ENCODE data around the gene TMEM115.

TMEM115 gene

DNA sequence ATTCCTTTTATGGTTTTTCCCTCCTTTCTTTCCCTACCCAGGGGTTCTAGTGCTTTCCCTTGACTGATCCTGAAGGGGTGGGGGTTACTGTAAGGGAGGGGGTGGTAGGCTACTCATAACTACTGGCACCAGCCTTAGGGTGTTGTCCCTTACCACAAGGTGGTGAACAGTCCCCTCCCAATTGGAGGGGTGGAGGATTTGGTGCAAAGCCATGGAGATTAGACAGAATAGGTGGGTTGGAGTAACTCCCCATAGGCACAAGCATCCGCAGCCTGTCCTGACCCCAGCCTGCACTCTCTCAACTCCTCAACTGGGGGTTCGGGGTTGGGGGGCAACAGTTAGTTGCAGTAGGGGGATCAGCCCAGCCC, 34.2 kb downstream of the TMEM115 start:
- no peak overlapping the region for H3K27ac Mint-ChIP-seq
- H3K4me3 Mint-ChIP-seq: no peak overlapping the region

GRCh38 chr3:50324351-50325112, 34.8 kb downstream of the TMEM115 start:
- ATAC-seq (replicated peaks): peak; percentile 35 to 38
- no peak overlapping the region for H3K27ac Mint-ChIP-seq
- H3K9me3 Mint-ChIP-seq: no peaks in the 10 kb centered on the region
- peak; percentile 60 for DNase-seq
- peaks cover 16 to 35% of the 10 kb centered on the region in 2 donors for H3K36me3 Mint-ChIP-seq
- H3K27me3 Mint-ChIP-seq: no peaks in the 10 kb centered on the region
- peaks cover 27 to 89% of the 10 kb centered on the region in 2 donors for H3K4me1 Mint-ChIP-seq
- H3K4me3 Mint-ChIP-seq: no peak overlapping the region

More for the DNA sequence above, 34.2 kb downstream of the TMEM115 start:
- H3K4me1 Mint-ChIP-seq: peaks cover 28 to 89% of the 10 kb centered on the region in 2 donors
- H3K36me3 Mint-ChIP-seq: peaks cover 20 to 39% of the 10 kb centered on the region in 2 donors
- no peaks in the 10 kb centered on the region for H3K27me3 Mint-ChIP-seq
- no peak for DNase-seq
- ATAC-seq (replicated peaks): no peak
- no peaks in the 10 kb centered on the region for H3K9me3 Mint-ChIP-seq

DNA sequence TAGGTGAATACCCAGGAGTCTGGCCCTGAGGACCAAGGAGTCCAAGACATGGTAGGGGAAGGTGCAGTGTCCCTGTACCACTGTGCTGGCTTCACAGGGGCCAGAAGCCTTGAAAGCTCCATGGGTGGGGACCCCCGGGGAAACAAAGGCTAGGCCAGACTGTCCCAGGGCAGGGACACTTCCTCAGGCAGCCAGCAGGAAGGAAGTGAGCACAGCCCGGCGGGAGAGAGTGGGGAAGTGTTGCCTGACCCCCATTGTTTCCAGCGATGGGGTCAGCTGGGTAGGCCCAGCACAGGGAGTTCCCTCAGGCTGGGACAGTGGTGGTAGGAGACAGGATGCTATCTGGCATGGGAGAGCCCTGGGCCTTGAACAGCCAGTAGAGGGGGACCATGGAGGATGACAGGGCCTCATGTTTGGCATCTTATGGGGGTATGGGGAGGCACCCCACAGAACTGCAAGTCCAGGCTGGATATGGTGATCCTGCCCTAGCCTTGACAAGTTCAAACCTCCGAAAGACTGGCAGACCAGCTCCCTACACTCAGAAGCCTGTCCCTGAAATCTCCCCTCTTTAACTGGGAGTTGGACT, 35.6 kb downstream of the TMEM115 start:
- Mint-ChIP-seq H3K27ac (peak overlapping the region; percentile 65), H3K27me3 (no peaks in the 10 kb centered on the region), H3K9me3 (no peaks in the 10 kb centered on the region), H3K4me3 (no peak overlapping the region), H3K4me1 (peaks cover 34 to 90% of the 10 kb centered on the region in 2 donors), H3K36me3 (peaks cover 17 to 42% of the 10 kb centered on the region in 2 donors)
- ATAC-seq (replicated peaks) (no peak), DNase-seq (no peak)

GRCh38 chr3:50323092-50323600, 36.2 kb downstream of the TMEM115 start:
- Mint-ChIP-seq H3K9me3 (no peaks in the 10 kb centered on the region), H3K27ac (peak overlapping the region; percentile 65), H3K36me3 (peaks cover 17 to 42% of the 10 kb centered on the region in 2 donors), H3K27me3 (no peaks in the 10 kb centered on the region), H3K4me1 (peaks cover 37 to 90% of the 10 kb centered on the region in 2 donors), H3K4me3 (peak overlapping the region in 1 of 2 donors; percentile 39)
- DNase-seq (no peak), ATAC-seq (replicated peaks) (no peak)

GRCh38 chr3:50322386-50323091, 36.8 kb downstream of the TMEM115 start, which contains the start of gene HYAL2:
TSS of gene HYAL2 (minus strand) at chr3:50322745. CDS start at chr3:50320489, 2,256 bp downstream.
- Mint-ChIP-seq H3K4me1 (peaks cover 37 to 89% of the 10 kb centered on the region in 2 donors), H3K27ac (peak within 1 kb of the TSS; percentile 99), H3K36me3 (peaks cover 20 to 42% of the 10 kb centered on the region in 2 donors), H3K4me3 (peak within 1 kb of the TSS; percentile 84 to 90), H3K9me3 (no peaks in the 10 kb centered on the region), H3K27me3 (no peaks in the 10 kb centered on the region)
- no peak for ATAC-seq (replicated peaks)
- no peak for DNase-seq

GRCh38 chr3:50322115-50322385, 37.3 kb downstream of the TMEM115 start:
- Mint-ChIP-seq H3K27me3 (no peaks in the 10 kb centered on the region), H3K4me1 (peaks cover 39 to 84% of the 10 kb centered on the region in 2 donors), H3K9me3 (no peaks in the 10 kb centered on the region), H3K36me3 (peaks cover 20 to 42% of the 10 kb centered on the region in 2 donors), H3K27ac (no peak overlapping the region), H3K4me3 (peak overlapping the region; percentile 84 to 90)
- DNase-seq (no peak), ATAC-seq (replicated peaks) (no peak)

DNA sequence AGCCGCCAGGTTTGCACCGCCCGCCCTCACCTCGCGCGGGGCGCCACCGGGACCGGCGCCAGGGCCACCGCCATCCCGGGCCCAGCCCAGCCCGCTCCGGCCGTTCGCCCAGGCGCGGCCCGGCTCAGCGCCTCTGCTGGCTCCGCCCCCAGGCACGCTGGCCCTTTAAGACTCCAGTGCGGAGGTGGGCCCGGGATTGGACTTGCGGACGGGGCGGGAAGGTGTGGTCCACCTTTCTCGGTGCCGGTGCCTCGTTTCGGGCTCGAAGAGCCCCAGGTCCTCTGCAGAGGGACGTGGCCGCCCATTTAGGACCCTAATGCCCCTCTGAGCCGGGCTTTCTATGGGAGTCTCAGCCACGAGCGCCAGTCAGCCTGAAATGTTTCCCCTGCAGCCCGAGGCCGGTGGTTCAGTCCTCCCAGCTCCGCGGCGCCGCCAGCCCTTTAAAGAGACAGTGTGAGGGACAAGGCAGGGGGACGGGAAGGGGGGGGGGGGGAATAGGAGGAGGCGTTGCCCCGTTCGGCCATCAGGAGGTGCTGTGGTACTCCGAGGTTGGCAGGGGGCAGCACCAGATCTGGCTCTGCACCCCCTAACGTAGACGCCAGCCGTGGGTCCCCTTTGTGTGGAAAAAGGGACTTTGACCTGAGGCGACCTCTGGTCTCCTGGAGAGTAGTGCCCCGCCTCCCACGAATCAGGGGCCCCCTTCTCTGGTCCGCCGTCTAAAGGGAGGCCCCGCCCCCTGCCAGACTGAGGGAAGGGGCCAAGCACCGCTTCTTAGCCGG, 37.8 kb downstream of the TMEM115 start:
- Mint-ChIP-seq H3K27me3 (no peaks in the 10 kb centered on the region), H3K4me1 (peaks cover 40 to 83% of the 10 kb centered on the region in 2 donors), H3K9me3 (no peaks in the 10 kb centered on the region), H3K27ac (peak overlapping the region; percentile 99), H3K4me3 (peak overlapping the region; percentile 84 to 90), H3K36me3 (peaks cover 25 to 45% of the 10 kb centered on the region in 2 donors)
- peak; percentile 83 to 89 for ATAC-seq (replicated peaks)
- peak; percentile 82 for DNase-seq

DNA sequence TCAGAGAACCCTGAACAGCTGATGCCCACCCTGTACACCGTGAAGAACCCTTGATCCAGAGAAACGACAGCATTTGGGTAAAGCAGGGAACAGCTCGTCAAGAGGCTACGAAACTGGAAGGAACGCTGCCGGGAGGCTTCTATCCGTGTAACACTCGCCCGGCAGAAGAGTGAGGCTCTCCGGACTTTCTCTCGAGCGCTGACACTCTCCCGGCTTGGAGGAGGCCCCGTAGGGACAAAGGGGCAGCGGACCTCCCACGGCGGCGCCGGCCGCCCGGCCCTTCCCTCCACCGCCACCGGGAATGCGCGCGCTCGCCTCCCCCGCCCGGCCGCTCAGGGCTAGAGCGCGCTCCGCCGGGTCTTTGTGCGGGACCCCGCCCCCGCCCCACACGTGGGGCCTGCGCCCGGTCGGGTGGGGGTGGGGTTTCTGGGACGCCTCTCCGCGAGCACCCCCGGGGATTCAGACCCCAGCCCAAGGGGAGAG, 38.4 kb downstream of the TMEM115 start:
- H3K27ac Mint-ChIP-seq: peak overlapping the region; percentile 87
- peaks cover 44 to 82% of the 10 kb centered on the region in 2 donors for H3K4me1 Mint-ChIP-seq
- peak overlapping the region; percentile 86 to 90 for H3K4me3 Mint-ChIP-seq
- peak; percentile 66 to 72 for ATAC-seq (replicated peaks)
- H3K27me3 Mint-ChIP-seq: no peaks in the 10 kb centered on the region
- DNase-seq: no peak
- H3K36me3 Mint-ChIP-seq: peaks cover 26 to 46% of the 10 kb centered on the region in 2 donors
- no peaks in the 10 kb centered on the region for H3K9me3 Mint-ChIP-seq

DNA sequence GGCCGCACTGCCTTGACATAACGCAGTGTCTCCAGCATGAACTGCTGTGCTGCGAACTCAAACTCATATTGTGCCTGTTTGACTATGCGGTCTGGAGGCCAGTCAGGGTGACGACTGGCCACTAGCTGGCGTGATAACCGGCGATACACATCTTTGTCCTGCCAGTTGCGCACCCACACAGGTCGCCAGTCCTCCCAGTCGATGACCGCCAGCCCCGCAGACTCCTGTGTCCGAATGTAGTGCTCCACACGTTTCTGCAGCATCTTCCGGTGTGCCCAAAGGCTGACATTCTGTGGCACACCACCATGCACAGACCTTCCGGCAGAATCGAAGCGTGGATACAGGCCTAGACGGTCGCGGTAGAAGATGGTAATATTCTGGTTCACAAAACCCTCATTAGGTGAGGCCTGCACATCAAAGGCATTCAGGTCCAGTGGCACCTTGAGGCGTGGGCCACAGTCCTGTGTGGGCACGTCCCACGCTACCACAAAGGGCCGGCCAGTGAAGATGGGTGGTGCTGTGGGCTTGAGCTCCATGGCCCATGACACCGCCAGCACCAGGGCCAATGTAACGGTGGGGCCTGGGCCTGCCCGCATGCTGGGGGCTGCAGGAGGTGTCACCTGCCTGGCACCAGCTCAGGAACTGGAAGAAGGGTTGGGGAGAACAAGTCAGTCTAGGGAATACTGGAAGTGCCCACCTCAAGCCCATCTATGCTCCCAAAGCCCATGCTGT, 39.3 kb downstream of the TMEM115 start:
- Mint-ChIP-seq H3K4me1 (peaks cover 44 to 77% of the 10 kb centered on the region in 2 donors), H3K4me3 (peak overlapping the region; percentile 86 to 90), H3K27me3 (no peaks in the 10 kb centered on the region), H3K9me3 (no peaks in the 10 kb centered on the region), H3K36me3 (peaks cover 24 to 45% of the 10 kb centered on the region in 2 donors), H3K27ac (peak overlapping the region; percentile 62)
- ATAC-seq (replicated peaks) (no peak), DNase-seq (no peak)

DNA sequence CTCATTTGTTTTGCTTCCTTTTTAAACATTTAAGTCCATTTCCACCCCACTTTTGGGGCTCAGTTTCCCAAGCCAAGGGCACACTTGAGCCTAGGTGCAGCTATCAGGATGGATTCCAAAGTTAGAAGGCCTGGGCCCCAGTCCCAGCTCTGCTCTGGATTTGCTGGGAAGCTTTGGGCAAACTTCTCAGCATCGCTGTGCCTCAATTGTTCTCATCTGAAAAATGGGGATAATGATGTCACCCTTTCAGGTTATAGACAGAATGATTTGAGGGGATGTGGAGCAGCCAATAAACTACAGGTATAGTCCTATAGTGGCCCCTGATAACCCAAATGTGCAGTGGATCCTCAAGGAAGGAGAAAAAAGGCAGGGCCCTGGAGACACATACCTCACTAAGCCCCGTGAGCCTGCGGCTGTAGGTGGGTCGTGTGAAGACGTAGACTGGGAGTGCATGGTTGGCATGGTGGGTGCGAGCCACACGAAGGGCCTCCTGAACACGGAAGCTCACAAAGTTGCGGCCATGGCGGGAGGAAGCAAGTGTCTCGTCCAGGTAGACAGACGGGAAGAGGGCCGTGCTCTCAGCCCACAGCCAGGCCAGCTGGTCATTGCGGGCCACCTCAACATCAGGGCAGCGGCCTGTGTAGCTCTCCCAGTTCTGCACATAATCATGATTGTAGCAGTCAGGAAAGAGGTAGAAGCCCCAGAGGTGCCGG, 40.0 kb downstream of the TMEM115 start:
- Mint-ChIP-seq H3K27ac (no peak overlapping the region), H3K27me3 (no peaks in the 10 kb centered on the region), H3K4me3 (peak overlapping the region in 1 of 2 donors; percentile 27), H3K4me1 (peaks cover 43 to 71% of the 10 kb centered on the region in 2 donors), H3K9me3 (no peaks in the 10 kb centered on the region), H3K36me3 (peaks cover 21 to 41% of the 10 kb centered on the region in 2 donors)
- ATAC-seq (replicated peaks) (no peak), DNase-seq (no peak)

GRCh38 chr3:50318615-50319014, 40.7 kb downstream of the TMEM115 start:
- no peak overlapping the region for H3K4me3 Mint-ChIP-seq
- no peak for DNase-seq
- no peak for ATAC-seq (replicated peaks)
- H3K9me3 Mint-ChIP-seq: no peaks in the 10 kb centered on the region
- no peaks in the 10 kb centered on the region for H3K27me3 Mint-ChIP-seq
- H3K36me3 Mint-ChIP-seq: peaks cover 21 to 36% of the 10 kb centered on the region in 2 donors
- H3K27ac Mint-ChIP-seq: no peak overlapping the region
- H3K4me1 Mint-ChIP-seq: peaks cover 41 to 64% of the 10 kb centered on the region in 2 donors

DNA sequence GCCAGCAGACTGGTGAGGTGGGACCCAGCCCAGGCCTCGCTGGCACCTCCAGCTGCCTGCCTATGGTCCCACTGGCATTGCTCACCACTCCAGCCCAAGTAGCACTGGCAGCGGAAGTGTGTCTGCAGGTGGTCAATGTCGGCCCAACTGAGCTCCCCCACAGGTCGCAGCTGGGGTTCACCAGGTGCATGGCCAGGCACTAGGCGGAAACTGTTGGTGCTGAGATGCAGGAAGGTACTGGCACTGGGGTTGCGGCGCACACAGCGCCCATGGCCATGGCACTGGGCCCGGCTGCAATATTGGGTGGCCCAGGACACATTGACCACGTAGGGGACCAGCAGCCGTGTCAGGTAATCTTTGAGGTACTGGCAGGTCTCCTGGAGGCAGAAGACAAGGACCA, 41.2 kb downstream of the TMEM115 start:
- no peaks in the 10 kb centered on the region for H3K27me3 Mint-ChIP-seq

GRCh38 chr3:50317300-50317699, 42.0 kb downstream of the TMEM115 start:
- Mint-ChIP-seq H3K27ac (no peak overlapping the region), H3K4me3 (no peak overlapping the region), H3K4me1 (peaks cover 34 to 51% of the 10 kb centered on the region in 2 donors), H3K27me3 (no peaks in the 10 kb centered on the region), H3K36me3 (peaks cover 21 to 30% of the 10 kb centered on the region in 2 donors), H3K9me3 (no peaks in the 10 kb centered on the region)
- ATAC-seq (replicated peaks) (no peak), DNase-seq (no peak)

More for the DNA sequence above, 41.2 kb downstream of the TMEM115 start:
- ATAC-seq (replicated peaks): no peak
- H3K9me3 Mint-ChIP-seq: no peaks in the 10 kb centered on the region
- H3K4me3 Mint-ChIP-seq: no peak overlapping the region
- no peak for DNase-seq
- no peak overlapping the region for H3K27ac Mint-ChIP-seq
- peaks cover 21 to 33% of the 10 kb centered on the region in 2 donors for H3K36me3 Mint-ChIP-seq
- peaks cover 36 to 60% of the 10 kb centered on the region in 2 donors for H3K4me1 Mint-ChIP-seq

Data from stimulated activated naive B cell treated with anti-CD40 and anti-IgM and Interleukin-4, amounts not matched to agents 10 μg/mL and 1 μg/mL and 100 μg/mL, for 72 hours (primary cell).